ENCODE results near the gene PIK3C2A. TPM values are rescaled to one million over a fixed set of nuclear protein-coding genes. Genes with fewer than 3 reads are reported as not detected.
A peak's percentile ranks its signal among the peaks of the same experiment; 100 is the strongest.
"Not testable (repeated sequence)": the region's sequence is repeated elsewhere in the genome, so short reads cannot be mapped to it uniquely, and the experiment has no call there.

The PIK3C2A gene
- total RNA-seq: 10 to 100 TPM; 21.2 to 21.7 TPM

GRCh38 chr11:17207317-17208256 is at the start of gene PIK3C2A:
PIK3C2A (minus strand) TSS chr11:17207986; CDS start chr11:17169741, 38,245 bp downstream.
- intact Hi-C loops (cut with micrococcal nuclease): loop anchor here (1.0 to 5.0 kb wide), 6 partner anchors 23 to 469 kb away; partner anchors contain the start of genes C11orf58, NUCB2 and RPS13
- peaks cover 3% of the 10 kb centered on the region for H3K36me3 Mint-ChIP-seq
- H3K27me3 Mint-ChIP-seq: no peaks in the 10 kb centered on the region
- H3K4me1 Mint-ChIP-seq (ENCODE audit: low read depth): peaks cover 35% of the 10 kb centered on the region
- ChIA-PET CTCF (interaction anchor here (1.0 to 1.7 kb wide), 3 partner anchors 22 to 181 kb away, joined by 3 to 13 read pairs (median 4); partner anchors contain the start of gene KCNJ11), POLR2A (interaction anchor here (0.7 to 2.0 kb wide), 3 partner anchors 88 to 132 kb away, joined by 3 to 18 read pairs (median 4); partner anchors contain the start of gene RPS13)
- peak within 1 kb of the TSS; percentile 99 for H3K4me3 Mint-ChIP-seq
- DNase-seq: peak; percentile 96
- no peaks in the 10 kb centered on the region for H3K9me3 Mint-ChIP-seq
- H3K27ac Mint-ChIP-seq: peak within 1 kb of the TSS; percentile 90

DNA sequence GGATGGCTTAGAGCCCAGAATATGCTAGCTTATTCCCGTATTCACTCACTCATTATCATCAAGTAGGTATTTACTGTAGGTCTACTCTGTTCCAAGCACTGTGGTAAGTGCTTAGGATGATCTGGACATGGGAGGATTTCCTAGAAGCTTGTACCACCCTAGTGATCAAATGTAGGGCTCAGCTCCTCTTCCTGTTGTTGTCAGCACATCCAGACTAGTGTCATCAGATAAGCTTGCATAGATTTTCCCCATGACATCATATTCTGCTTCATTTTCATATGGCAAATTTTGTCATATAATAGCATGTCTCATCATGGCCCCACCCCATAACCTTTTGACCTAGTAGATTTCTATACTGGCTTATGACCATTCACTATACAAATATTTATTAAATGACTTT is 49.4 kb upstream of the PIK3C2A start:
- Mint-ChIP-seq H3K36me3 (no peaks in the 10 kb centered on the region), H3K27ac (no peak overlapping the region), H3K9me3 (no peaks in the 10 kb centered on the region), H3K4me1 (ENCODE audit: low read depth) (peaks cover 22% of the 10 kb centered on the region), H3K27me3 (peaks cover 7% of the 10 kb centered on the region), H3K4me3 (no peak overlapping the region)
- no peak for DNase-seq
- intact Hi-C loops (cut with micrococcal nuclease): loop anchor here (2.0 kb wide), 1 partner anchor 94 kb away; the partner anchor contains the start of gene NCR3LG1
- ChIA-PET POLR2A (interaction anchor here (2.2 kb wide), 1 partner anchor 19 kb away, joined by 8 read pairs; the partner anchor contains the start of gene NUCB2), CTCF (interaction anchor here (0.7 kb wide), 1 partner anchor 276 kb away, joined by 3 read pairs; no protein-coding TSS in a partner anchor)

- Mint-ChIP-seq H3K27me3 (peaks cover 10% of the 10 kb centered on the region), H3K27ac (no peak overlapping the region), H3K4me1 (ENCODE audit: low read depth) (peaks cover 22% of the 10 kb centered on the region), H3K4me3 (no peak overlapping the region), H3K9me3 (no peaks in the 10 kb centered on the region), H3K36me3 (no peaks in the 10 kb centered on the region)
- intact Hi-C loops (cut with micrococcal nuclease): loop anchor here (1.0 to 2.0 kb wide), 2 partner anchors 25 to 94 kb away; partner anchors contain the start of gene NCR3LG1
- ChIA-PET CTCF (interaction anchor here (1.4 kb wide), 1 partner anchor 248 kb away, joined by 3 read pairs; no protein-coding TSS in a partner anchor), POLR2A (interaction anchor here (2.2 kb wide), 1 partner anchor 20 kb away, joined by 8 read pairs; the partner anchor contains the start of gene NUCB2)
- DNase-seq: no peak
Observed at GRCh38 chr11:17256512-17256911, 48.7 kb upstream of the PIK3C2A start.

- POLR2A ChIA-PET: no interaction called here
- peaks cover 13% of the 10 kb centered on the region for H3K27me3 Mint-ChIP-seq
- H3K4me1 Mint-ChIP-seq (ENCODE audit: low read depth): peaks cover 13% of the 10 kb centered on the region
- H3K4me3 Mint-ChIP-seq: no peak overlapping the region
- H3K27ac Mint-ChIP-seq: no peak overlapping the region
- intact Hi-C loops (cut with micrococcal nuclease): no loop called here
- no peak for DNase-seq
- CTCF ChIA-PET: no interaction called here
- no peaks in the 10 kb centered on the region for H3K36me3 Mint-ChIP-seq
- H3K9me3 Mint-ChIP-seq: no peaks in the 10 kb centered on the region
Observed at GRCh38 chr11:17252704-17253103, 44.9 kb upstream of the PIK3C2A start.

DNA sequence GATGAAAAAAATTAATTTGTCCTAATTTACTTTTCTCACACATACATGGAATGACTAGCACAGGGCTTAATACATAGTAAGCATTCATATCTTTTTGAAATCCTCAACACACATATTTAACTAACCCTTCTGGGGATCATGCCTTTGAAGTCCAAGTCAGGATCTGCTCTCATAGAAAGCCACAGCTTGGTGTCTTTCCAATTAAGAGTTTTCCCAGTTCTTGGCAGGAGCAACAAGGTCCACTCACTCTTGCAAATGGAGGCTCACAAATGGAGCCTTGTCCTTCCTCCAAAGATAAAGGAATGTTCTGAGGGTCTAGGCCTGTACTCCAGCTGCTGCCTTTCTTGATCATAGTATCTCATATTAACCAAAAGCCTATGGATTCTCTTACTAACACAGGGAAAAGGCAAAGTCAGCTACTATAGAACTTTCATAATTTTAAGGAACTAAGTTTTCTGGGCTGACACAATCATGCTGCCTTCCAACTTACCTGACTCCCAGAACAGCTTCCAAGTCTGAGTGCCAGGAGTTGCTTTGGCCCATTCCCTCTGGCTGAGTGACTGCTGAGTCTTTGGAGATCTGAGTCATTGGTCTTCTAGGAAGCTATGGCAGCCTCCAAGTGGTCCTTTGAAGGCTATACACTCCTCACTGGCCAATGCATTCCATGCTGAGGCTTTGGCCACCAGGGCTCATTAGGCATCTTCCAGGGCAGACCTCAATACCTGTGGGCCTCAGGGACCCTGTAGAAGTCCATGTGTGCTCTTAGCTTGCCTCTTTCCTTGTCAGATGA is 43.0 kb upstream of the PIK3C2A start:
- POLR2A ChIA-PET: no interaction called here
- intact Hi-C loops (cut with micrococcal nuclease): no loop called here
- no peak for DNase-seq
- Mint-ChIP-seq H3K27ac (no peak overlapping the region), H3K4me1 (ENCODE audit: low read depth) (no peaks in the 10 kb centered on the region), H3K27me3 (peaks cover 17% of the 10 kb centered on the region), H3K9me3 (no peaks in the 10 kb centered on the region), H3K36me3 (no peaks in the 10 kb centered on the region), H3K4me3 (no peak overlapping the region)
- CTCF ChIA-PET: interaction anchor here (0.8 kb wide), 1 partner anchor 103 kb away, joined by 3 read pairs; no protein-coding TSS in a partner anchor

- no peaks in the 10 kb centered on the region for H3K36me3 Mint-ChIP-seq
Observed at GRCh38 chr11:17244046-17244445, 36.3 kb upstream of the PIK3C2A start.

DNA sequence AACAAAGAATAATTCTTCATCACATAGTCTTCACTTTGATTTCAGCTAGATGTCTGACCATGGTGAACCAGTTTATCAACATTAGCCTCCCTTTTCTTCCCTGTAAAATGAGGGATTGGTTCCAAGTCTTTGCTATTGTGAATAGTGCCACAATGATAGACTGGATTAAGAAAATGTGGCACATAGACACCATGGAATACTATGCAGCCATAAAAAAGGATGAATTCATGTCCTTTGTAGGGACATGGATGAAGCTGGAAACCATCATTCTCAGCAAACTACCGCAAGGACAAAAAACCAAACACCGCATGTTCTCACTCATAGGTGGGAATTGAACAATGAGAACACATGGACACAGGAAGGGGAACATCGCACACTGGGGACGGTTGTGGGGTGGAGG is 35.2 kb upstream of the PIK3C2A start:
- H3K27ac Mint-ChIP-seq; H3K4me1 Mint-ChIP-seq (ENCODE audit: low read depth); H3K9me3 Mint-ChIP-seq; DNase-seq; H3K36me3 Mint-ChIP-seq; H3K4me3 Mint-ChIP-seq; POLR2A ChIA-PET; intact Hi-C loops (cut with micrococcal nuclease): not testable (repeated sequence)
- CTCF ChIA-PET: interaction anchor here (1.3 to 4.3 kb wide), 2 partner anchors 13 to 35 kb away, joined by 3 to 18 read pairs; partner anchors contain the start of gene PIK3C2A
- H3K27me3 Mint-ChIP-seq: peaks cover 20% of the 10 kb centered on the region

More at GRCh38 chr11:17244046-17244445, 36.3 kb upstream of the PIK3C2A start:
- intact Hi-C loops (cut with micrococcal nuclease): loop anchor here (1.0 kb wide), 2 partner anchors 13 to 50 kb away; no protein-coding TSS in a partner anchor
- Mint-ChIP-seq H3K4me1 (ENCODE audit: low read depth) (peaks cover 3% of the 10 kb centered on the region), H3K4me3 (no peak overlapping the region), H3K9me3 (no peaks in the 10 kb centered on the region), H3K27me3 (peaks cover 18% of the 10 kb centered on the region), H3K27ac (no peak overlapping the region)
- POLR2A ChIA-PET: no interaction called here
- DNase-seq: no peak
- CTCF ChIA-PET: interaction anchor here (4.3 kb wide), 1 partner anchor 14 kb away, joined by 18 read pairs; no protein-coding TSS in a partner anchor

GRCh38 chr11:17240780-17241179 is 33.0 kb upstream of the PIK3C2A start:
- Mint-ChIP-seq H3K27ac (no peak overlapping the region), H3K4me1 (ENCODE audit: low read depth) (peaks cover 3% of the 10 kb centered on the region), H3K36me3 (no peaks in the 10 kb centered on the region), H3K9me3 (no peaks in the 10 kb centered on the region), H3K27me3 (peaks cover 22% of the 10 kb centered on the region), H3K4me3 (no peak overlapping the region)
- CTCF ChIA-PET: interaction anchor here (1.1 to 2.1 kb wide), 2 partner anchors 11 to 143 kb away, joined by 4 to 7 read pairs; no protein-coding TSS in a partner anchor
- no peak for DNase-seq
- intact Hi-C loops (cut with micrococcal nuclease): no loop called here
- POLR2A ChIA-PET: no interaction called here

DNA sequence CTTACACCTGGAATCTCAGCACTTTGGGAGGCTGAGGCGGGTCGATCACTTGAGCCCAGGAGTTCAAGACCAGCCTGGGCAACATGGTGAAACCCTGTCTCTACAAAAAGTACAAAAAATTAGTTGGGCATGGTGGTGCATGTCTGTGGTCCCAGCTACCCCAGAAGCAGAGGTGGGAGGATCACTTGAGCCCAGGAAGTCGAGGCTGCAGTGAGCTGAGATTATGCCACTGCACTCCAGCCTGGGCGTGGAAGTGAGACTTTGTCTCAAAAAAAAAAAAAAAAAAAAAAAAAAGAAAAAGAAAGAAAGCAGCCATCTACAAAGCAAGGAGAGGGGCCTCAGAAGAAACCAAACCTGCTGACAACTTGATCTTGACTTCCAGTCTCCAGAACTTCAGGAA is 32.1 kb upstream of the PIK3C2A start:
- H3K9me3 Mint-ChIP-seq; H3K27ac Mint-ChIP-seq; H3K36me3 Mint-ChIP-seq; H3K4me3 Mint-ChIP-seq; POLR2A ChIA-PET; intact Hi-C loops (cut with micrococcal nuclease); H3K4me1 Mint-ChIP-seq (ENCODE audit: low read depth); DNase-seq: not testable (repeated sequence)
- CTCF ChIA-PET: interaction anchor here (2.1 kb wide), 1 partner anchor 10 kb away, joined by 7 read pairs; no protein-coding TSS in a partner anchor
- peaks cover 26% of the 10 kb centered on the region for H3K27me3 Mint-ChIP-seq

DNA sequence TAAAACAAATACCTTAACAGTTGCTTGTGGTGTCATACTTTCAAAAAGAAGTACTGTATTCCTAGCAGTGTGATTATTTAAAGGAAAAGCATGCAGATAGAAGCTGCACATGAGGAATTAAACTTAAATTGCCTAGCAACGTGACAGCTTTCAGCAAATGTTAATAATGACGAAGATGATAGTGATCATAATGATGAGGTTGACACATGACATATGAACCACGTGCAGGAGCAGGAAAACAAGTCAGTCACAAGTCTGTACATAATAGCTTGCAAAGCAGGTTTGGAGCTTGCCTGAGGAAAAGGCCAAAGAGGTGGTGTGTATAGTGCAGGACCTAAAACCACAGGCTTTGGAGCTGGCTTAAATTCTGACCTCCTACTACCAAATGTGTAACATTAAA is 30.6 kb upstream of the PIK3C2A start:
- Mint-ChIP-seq H3K9me3 (no peaks in the 10 kb centered on the region), H3K4me1 (ENCODE audit: low read depth) (no peaks in the 10 kb centered on the region), H3K27me3 (peaks cover 26% of the 10 kb centered on the region), H3K36me3 (no peaks in the 10 kb centered on the region), H3K4me3 (no peak overlapping the region), H3K27ac (no peak overlapping the region)
- intact Hi-C loops (cut with micrococcal nuclease): no loop called here
- no peak for DNase-seq
- POLR2A ChIA-PET: no interaction called here
- CTCF ChIA-PET: no interaction called here

- POLR2A ChIA-PET: no interaction called here
- Mint-ChIP-seq H3K27me3 (peaks cover 16% of the 10 kb centered on the region), H3K36me3 (no peaks in the 10 kb centered on the region), H3K4me3 (no peak overlapping the region), H3K4me1 (ENCODE audit: low read depth) (peaks cover 13% of the 10 kb centered on the region), H3K27ac (no peak overlapping the region), H3K9me3 (no peaks in the 10 kb centered on the region)
- intact Hi-C loops (cut with micrococcal nuclease): no loop called here
- DNase-seq: no peak
- CTCF ChIA-PET: interaction anchor here (1.0 to 1.1 kb wide), 2 partner anchors 44 to 295 kb away, joined by 3 read pairs; partner anchors contain the start of gene NUCB2
Observed at GRCh38 chr11:17233101-17233500, 25.3 kb upstream of the PIK3C2A start.

Data from activated CD4-positive, alpha-beta memory T cell treated with anti-CD3 and anti-CD28 coated beads for 36 hours (primary cell).